H1 (cell line): ENCODE measurements around the gene NLRC3.

ENCODE experiments used
- EZH2 ChIP-seq: fragments of 200-600 bp; sonication (generic); IDR thresholded peaks from 2 replicates; pipeline ENCODE4 v1.7.1; 2012; ENCODE audit warnings: low read depth, mild to moderate bottlenecking, moderate library complexity, low read length, inconsistent platforms; ENCODE audit not compliant: severe bottlenecking
- SIN3A ChIP-seq, 2 experiments: IDR thresholded peaks in 1 of 2; conservative IDR thresholded peaks in 1 of 2; 2 replicates each; pipeline ENCODE4 v1.6.1; 2011 to 2012; ENCODE audit warnings: low read length in 2 of 2, improper control_type of control experiment in 1 of 2, low read depth in 1 of 2, mild to moderate bottlenecking in 1 of 2
- SP4 ChIP-seq: IDR thresholded peaks from 2 replicates; pipeline ENCODE4 v1.6.1; 2012; ENCODE audit warnings: low read length, inconsistent platforms
- TAF1 ChIP-seq: IDR thresholded peaks from 2 replicates; pipeline ENCODE4 v1.6.1; 2011; ENCODE audit warnings: mild to moderate bottlenecking, low read depth, low read length
- TF ChIP-seq, protein P1 (sequence below), 3 experiments: IDR thresholded peaks; 1 replicate in 2 of 3; 2 replicates in 1 of 3; pipeline versions ENCODE4 v1.5.1 to v1.6.1; 2011; ENCODE audit warnings: low read length in 3 of 3, mild to moderate bottlenecking in 3 of 3, inconsistent platforms in 2 of 3, low read depth in 1 of 3, moderate library complexity in 1 of 3; ENCODE audit not compliant: insufficient read depth in 1 of 3; ENCODE audit errors: control extremely low read depth in 1 of 3

DNA sequence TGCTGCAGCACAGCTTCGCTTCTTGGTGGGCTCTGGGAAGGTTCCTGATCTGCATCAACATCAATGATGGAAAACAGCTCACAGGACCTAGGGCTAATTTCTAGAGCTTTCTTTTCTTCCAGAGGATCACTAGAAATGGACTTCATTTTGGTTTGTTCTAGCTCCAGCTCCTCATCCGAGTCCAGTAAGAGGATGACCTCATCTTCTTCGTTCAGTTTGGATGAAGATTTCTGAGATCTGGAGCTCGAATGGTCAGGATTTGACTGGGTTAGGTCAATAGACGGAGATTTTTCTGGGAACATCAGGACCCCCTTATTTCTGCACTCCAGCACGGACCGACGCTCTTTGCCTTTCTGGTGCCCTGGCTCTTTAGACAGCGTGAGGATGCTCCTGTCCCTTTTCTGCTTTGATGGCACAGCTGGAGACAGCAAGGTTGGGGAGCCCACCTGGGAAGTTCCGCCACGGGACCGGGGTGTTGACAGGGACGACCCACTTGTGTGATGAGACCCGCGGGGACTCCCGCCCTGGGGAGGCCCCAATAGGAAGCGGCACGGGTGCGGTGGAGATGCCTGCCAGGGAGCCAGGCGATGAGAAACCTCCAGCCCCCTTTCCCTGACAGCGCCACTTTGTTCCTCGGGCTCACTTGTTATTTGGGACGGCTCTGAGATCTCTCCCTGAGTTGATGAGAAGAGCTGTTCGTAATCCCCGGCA is 12.9 kb upstream of the NLRC3 start:
- TF ChIP-seq, protein P1, sequence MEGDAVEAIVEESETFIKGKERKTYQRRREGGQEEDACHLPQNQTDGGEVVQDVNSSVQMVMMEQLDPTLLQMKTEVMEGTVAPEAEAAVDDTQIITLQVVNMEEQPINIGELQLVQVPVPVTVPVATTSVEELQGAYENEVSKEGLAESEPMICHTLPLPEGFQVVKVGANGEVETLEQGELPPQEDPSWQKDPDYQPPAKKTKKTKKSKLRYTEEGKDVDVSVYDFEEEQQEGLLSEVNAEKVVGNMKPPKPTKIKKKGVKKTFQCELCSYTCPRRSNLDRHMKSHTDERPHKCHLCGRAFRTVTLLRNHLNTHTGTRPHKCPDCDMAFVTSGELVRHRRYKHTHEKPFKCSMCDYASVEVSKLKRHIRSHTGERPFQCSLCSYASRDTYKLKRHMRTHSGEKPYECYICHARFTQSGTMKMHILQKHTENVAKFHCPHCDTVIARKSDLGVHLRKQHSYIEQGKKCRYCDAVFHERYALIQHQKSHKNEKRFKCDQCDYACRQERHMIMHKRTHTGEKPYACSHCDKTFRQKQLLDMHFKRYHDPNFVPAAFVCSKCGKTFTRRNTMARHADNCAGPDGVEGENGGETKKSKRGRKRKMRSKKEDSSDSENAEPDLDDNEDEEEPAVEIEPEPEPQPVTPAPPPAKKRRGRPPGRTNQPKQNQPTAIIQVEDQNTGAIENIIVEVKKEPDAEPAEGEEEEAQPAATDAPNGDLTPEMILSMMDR (IDR thresholded peaks at IDR 0.05; ENCODE audit: control extremely low read depth in 1 of 3, insufficient read depth in 1 of 3, low read depth in 1 of 3, low read length in 3 of 3), result no peak
- TF ChIP-seq EZH2 (no peak), TAF1 (no peak), SIN3A (conservative IDR thresholded peaks at IDR 0.05 in 1 of 2, IDR thresholded peaks at IDR 0.05 in 1 of 2; ENCODE audit: low read depth in 1 of 2, low read length in 2 of 2) (no peak), SP4 (no peak)
